Cardiac muscle cell (in vitro differentiated cells and primary cell): ENCODE measurements around the gene TAF10. TPM values are rescaled to one million over a fixed set of nuclear protein-coding genes. Genes with fewer than 3 reads are reported as not detected.

Experiments used
- DNase-seq, 2 donors: peaks; one replicate each; pipeline versions ENCODE4 v3.0.0 to v3.0.0-alpha.2; 2010 to 2017; ENCODE audit warnings: low read depth in 1 of 2, low spot score in 1 of 2
- H3K27ac ChIP-seq: fragments of 200-600 bp; sonication (generic); 2 replicates; pipeline ENCODE4 v1.5.1; 2016
- H3K27me3 ChIP-seq: fragments of 200-600 bp; sonication (generic); 2 replicates; pipeline ENCODE4 v1.6.0; 2016; ENCODE audit warnings: control low read depth
- H3K36me3 ChIP-seq: fragments of 200-600 bp; sonication (generic); 2 replicates; pipeline ENCODE4 v1.5.1; 2016; ENCODE audit warnings: control low read depth
- H3K4me1 ChIP-seq: fragments of 200-600 bp; sonication (generic); 2 replicates; pipeline ENCODE4 v1.8.1; 2017; ENCODE audit warnings: low read depth, mild to moderate bottlenecking, mixed run types
- H3K4me3 ChIP-seq: fragments of 200-600 bp; sonication (generic); 2 replicates; pipeline ENCODE4 v1.5.1; 2016; ENCODE audit warnings: mild to moderate bottlenecking
- H3K9me3 ChIP-seq: fragments of 200-600 bp; sonication (generic); 2 replicates; pipeline ENCODE4 v1.5.1; 2017; ENCODE audit warnings: low read depth, mild to moderate bottlenecking, control low read depth
- polyA plus RNA-seq: library from polyadenylated mRNA; unstranded; fragments of >200 nt; fragmentation: Nextera tagmentation; extraction: Ambion mirVana; gene quantifications from 2 replicates; pipeline ENCODE4 v1.2.1, GENCODE V29; 2016
- total RNA-seq: library from RNA; depleted of rRNA; stranded (reverse); fragments of >200 nt; gene quantifications from 2 replicates; pipeline ENCODE4 v1.2.3, GENCODE V29; 2016
- TF ChIP-seq, protein P1 (sequence below): IDR thresholded peaks from 2 replicates; pipeline ENCODE4 v1.5.1; 2012; ENCODE audit warnings: low read depth, mild to moderate bottlenecking, low read length

Gene TAF10
- total and polyA plus RNA-seq, 2 experiments from 2014 or later, result 72.6 to 316 TPM

DNA sequence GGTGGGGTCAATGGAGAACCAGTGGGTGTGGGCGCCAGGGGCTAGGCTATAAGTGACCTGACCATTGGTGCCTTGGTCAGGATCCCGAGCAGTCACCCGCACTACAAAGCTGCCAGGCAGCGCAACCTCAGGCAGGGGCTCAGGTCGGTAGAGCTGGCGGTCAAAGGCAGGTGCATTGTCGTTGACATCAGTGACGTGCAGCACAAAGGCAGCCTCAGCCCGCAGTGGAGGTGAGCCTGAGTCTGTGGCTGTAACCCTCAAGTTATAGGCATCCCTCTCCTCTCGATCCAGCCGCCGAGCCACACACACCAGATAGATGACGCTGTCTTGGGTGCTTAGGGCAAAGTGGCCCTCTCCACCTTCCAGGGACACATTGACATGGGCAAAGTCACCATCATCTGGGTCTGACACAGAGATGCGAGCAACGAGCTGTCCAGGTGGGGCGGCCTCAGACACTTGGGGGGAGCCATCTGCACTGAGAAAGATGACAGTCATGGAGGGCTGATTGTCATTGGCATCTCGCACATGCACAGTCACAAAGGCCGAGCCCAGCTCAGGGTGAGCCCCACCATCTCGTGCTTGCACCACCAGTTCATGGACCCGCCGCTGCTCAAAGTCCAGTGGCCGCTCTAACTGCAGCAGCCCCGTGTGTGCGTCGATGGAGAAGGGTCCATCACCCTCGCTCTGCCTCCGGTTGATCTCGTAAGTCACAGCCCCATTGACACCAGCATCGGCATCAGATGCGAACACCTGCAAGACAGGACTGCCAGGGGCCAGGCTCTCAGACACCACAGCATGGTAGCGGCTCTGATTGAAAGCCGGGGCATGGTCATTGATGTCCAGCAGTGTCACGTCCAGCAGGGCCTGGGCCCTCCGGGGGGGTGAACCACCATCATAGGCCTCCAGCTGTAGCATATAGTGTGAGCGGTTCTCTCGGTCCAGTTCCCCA lies 28.3 kb upstream of the TAF10 start:
- Histone ChIP-seq H3K4me1 (no peaks in the 10 kb centered on the region), H3K9me3 (no peaks in the 10 kb centered on the region), H3K36me3 (no peaks in the 10 kb centered on the region), H3K27me3 (no peaks in the 10 kb centered on the region), H3K27ac (no peak overlapping the region), H3K4me3 (no peak overlapping the region)
- DNase-seq, result no peak
- TF ChIP-seq, protein P1, sequence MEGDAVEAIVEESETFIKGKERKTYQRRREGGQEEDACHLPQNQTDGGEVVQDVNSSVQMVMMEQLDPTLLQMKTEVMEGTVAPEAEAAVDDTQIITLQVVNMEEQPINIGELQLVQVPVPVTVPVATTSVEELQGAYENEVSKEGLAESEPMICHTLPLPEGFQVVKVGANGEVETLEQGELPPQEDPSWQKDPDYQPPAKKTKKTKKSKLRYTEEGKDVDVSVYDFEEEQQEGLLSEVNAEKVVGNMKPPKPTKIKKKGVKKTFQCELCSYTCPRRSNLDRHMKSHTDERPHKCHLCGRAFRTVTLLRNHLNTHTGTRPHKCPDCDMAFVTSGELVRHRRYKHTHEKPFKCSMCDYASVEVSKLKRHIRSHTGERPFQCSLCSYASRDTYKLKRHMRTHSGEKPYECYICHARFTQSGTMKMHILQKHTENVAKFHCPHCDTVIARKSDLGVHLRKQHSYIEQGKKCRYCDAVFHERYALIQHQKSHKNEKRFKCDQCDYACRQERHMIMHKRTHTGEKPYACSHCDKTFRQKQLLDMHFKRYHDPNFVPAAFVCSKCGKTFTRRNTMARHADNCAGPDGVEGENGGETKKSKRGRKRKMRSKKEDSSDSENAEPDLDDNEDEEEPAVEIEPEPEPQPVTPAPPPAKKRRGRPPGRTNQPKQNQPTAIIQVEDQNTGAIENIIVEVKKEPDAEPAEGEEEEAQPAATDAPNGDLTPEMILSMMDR, result no peak

DNA sequence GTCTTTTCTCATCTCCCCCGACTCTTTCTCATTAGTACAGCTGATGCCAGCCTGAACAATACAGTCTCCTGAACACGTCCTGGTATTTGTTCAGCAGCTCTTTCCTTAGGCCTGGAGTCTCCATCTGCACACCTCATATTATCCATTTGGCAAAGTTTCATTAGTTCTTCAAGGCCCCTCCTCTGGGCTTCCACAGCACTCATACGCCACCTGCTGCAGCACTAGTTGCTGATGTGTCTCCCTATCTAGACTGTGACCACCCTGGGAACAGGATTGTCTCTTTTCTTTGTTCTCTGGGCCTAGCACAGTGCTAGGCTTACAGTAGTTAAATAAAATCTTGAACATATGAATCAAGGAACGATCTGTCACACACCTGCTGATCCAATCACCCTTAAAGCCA lies 26.4 kb upstream of the TAF10 start:
- peaks cover under 1% of the 10 kb centered on the region for H3K36me3 ChIP-seq
- no peaks in the 10 kb centered on the region for H3K27me3 ChIP-seq
- peaks cover 6% of the 10 kb centered on the region for H3K4me1 ChIP-seq
- DNase-seq, result no peak
- H3K9me3 ChIP-seq, result no peaks in the 10 kb centered on the region
- TF ChIP-seq, protein P1, result no peak
- H3K27ac ChIP-seq, result no peak overlapping the region
- no peak overlapping the region for H3K4me3 ChIP-seq

DNA sequence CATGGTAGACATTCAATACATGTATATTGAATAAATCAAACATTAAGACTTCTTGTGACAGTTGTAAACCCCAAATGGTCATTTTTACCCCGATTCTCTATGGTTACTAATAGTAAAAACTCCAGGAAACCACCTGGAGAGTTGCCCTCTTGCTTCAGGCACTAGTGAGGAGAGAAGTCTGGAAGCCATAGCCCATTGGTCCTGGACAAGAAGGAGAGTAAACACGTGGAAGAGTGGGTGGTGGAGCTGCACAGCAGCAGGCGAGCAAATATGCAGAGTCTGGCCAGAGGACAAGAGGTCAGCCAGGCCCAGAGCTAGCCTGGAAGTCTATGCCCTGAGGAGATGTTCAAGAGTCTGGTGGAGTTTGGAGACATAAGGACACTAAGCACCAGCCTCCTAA lies 25.9 kb upstream of the TAF10 start:
- H3K36me3 ChIP-seq, result peaks cover 6% of the 10 kb centered on the region
- TF ChIP-seq, protein P1, result no peak
- peak in 1 of 2 donors; percentile 48 for DNase-seq

DNA sequence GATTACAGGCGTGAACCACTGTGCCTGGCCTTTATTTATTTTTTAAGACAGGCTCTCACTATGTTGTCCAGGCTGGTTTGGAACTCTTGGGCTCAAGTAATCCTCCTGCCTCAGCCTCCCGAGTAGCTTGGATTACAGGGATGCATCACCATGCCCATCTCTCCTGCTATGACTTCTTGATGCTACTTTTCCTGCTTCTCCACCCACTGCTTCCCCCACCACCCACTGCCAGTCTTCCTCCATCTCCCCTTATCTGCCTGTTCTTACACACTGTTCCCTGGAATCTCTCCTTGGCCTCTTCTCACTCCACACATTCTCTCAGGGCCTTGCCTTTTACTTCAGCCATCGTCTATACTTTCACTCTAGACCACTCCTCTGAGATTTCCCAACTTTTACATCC lies 24.5 kb upstream of the TAF10 start:
- H3K9me3 ChIP-seq, result no peaks in the 10 kb centered on the region
- TF ChIP-seq, protein P1, result no peak
- no peak overlapping the region for H3K4me3 ChIP-seq
- no peak overlapping the region for H3K27ac ChIP-seq
- no peak for DNase-seq
- peaks cover 13% of the 10 kb centered on the region for H3K36me3 ChIP-seq
- H3K27me3 ChIP-seq, result peaks cover 10% of the 10 kb centered on the region
- H3K4me1 ChIP-seq, result peaks cover 8% of the 10 kb centered on the region

More for the DNA sequence above, 25.9 kb upstream of the TAF10 start:
- Histone ChIP-seq H3K4me3 (no peak overlapping the region), H3K27ac (no peak overlapping the region), H3K9me3 (no peaks in the 10 kb centered on the region), H3K4me1 (peaks cover 8% of the 10 kb centered on the region), H3K27me3 (no peaks in the 10 kb centered on the region)

DNA sequence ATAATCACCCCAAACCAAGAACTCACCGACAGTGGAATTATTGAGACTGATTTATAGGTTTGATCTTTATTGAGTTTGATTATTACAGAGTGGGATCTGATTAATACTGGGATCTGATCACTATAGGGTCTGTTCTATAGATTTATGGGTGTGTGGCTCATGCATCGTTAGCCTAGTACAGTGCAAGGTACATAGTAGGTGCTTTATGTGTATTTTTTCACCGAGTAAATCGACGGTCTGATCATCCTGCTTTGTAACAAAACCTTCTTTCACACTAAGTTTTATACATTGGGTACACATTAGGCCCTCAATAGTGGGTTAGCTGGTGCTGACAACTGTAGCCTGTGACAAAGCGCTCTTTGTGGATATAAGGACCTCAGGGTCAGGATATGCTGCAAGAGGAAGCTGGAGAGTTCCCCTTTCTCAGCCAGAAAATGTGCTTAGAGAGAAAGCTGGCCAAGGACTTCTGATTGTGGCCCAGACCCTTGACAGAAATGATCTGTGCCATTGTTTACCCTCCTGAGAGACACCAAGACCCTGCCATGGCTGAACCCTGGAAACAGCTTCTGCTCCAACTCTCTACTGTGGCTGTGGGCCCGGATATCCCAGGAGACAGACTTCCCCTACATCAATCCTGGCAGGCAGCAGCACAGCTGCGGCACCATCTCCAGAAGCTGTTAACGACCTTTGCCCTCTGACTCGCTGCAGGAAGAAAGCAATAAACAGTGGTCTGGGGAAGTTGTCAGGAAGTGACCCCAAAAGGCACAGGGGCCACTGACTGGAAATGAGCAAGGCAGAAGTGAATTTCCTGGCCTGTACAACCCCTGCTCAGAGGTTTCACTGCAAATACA lies 23.3 kb upstream of the TAF10 start:
- Histone ChIP-seq H3K36me3 (peaks cover 15% of the 10 kb centered on the region), H3K4me3 (no peak overlapping the region), H3K27me3 (peaks cover 22% of the 10 kb centered on the region), H3K9me3 (no peaks in the 10 kb centered on the region), H3K27ac (peak overlapping the region; percentile 64), H3K4me1 (peaks cover 8% of the 10 kb centered on the region)
- DNase-seq, result peak in 1 of 2 donors; percentile 70
- TF ChIP-seq, protein P1, result no peak
